Kidney epithelial cell (primary cell): ENCODE measurements around the gene G0S2. TPM values are rescaled to one million over a fixed set of nuclear protein-coding genes. Genes with fewer than 3 reads are reported as not detected.

Experiments
- DNase-seq: peaks from one replicate; pipeline ENCODE4 v3.0.0-alpha.2; 2010; ENCODE audit warnings: low read depth
- H3K27me3 ChIP-seq: 2 replicates; pipeline ENCODE4 v1.6.0; 2011; ENCODE audit warnings: low read length; ENCODE audit not compliant: control insufficient read depth, insufficient read depth
- H3K36me3 ChIP-seq: 2 replicates; pipeline ENCODE4 v1.5.1; 2011; ENCODE audit warnings: low read length; ENCODE audit not compliant: control insufficient read depth, insufficient read depth
- H3K4me3 ChIP-seq: 2 replicates; pipeline ENCODE4 v1.5.1; 2011; ENCODE audit warnings: low read depth, mild to moderate bottlenecking, control low read depth, low read length
- total RNA-seq: library from RNA; depleted of rRNA; stranded (reverse); fragments of >200 nt; gene quantifications from 2 replicates; pipeline ENCODE4 v1.2.3, GENCODE V29; 2015
- TF ChIP-seq, protein P1 (sequence below): IDR thresholded peaks from 2 replicates; pipeline ENCODE4 v1.5.1; 2011; ENCODE audit warnings: mild to moderate bottlenecking, moderate library complexity, low read length, control low read depth, inconsistent platforms; ENCODE audit not compliant: insufficient read depth, poor library complexity, severe bottlenecking

The G0S2 gene
- total RNA-seq, 1 donor from 2014 or later = 164 TPM

DNA sequence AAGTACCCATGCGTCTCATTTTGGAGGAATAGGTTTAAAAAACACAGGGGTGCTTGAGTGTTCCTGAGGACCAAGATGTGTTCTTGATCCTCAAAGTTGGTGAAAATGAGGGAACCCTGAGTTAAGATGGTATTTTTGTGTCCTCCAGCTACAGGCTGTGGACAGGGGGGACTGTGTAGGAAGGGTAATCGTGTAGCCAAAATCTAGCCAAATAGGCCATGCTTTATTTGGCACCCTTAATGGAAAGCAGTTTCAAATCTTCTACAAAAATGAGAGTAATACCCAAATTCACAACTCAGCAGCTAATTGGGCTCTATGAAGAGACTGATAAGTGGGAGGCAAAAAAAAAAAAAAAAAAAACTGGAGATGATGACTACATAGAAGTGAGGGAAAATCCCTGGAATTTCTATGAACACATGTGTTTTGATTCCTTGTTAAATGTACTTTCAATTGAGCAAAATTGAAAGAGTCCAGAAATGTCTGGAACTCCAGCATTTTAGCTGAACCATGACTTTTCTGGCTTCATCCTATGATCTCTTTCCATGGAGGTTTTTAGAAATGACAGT lies 29.9 kb downstream of the G0S2 start:
- TF ChIP-seq, protein P1, sequence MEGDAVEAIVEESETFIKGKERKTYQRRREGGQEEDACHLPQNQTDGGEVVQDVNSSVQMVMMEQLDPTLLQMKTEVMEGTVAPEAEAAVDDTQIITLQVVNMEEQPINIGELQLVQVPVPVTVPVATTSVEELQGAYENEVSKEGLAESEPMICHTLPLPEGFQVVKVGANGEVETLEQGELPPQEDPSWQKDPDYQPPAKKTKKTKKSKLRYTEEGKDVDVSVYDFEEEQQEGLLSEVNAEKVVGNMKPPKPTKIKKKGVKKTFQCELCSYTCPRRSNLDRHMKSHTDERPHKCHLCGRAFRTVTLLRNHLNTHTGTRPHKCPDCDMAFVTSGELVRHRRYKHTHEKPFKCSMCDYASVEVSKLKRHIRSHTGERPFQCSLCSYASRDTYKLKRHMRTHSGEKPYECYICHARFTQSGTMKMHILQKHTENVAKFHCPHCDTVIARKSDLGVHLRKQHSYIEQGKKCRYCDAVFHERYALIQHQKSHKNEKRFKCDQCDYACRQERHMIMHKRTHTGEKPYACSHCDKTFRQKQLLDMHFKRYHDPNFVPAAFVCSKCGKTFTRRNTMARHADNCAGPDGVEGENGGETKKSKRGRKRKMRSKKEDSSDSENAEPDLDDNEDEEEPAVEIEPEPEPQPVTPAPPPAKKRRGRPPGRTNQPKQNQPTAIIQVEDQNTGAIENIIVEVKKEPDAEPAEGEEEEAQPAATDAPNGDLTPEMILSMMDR = no peak
- no peaks in the 10 kb centered on the region for H3K36me3 ChIP-seq
- no peak for DNase-seq
- peaks cover 3% of the 10 kb centered on the region for H3K27me3 ChIP-seq
- no peak overlapping the region for H3K4me3 ChIP-seq

DNA sequence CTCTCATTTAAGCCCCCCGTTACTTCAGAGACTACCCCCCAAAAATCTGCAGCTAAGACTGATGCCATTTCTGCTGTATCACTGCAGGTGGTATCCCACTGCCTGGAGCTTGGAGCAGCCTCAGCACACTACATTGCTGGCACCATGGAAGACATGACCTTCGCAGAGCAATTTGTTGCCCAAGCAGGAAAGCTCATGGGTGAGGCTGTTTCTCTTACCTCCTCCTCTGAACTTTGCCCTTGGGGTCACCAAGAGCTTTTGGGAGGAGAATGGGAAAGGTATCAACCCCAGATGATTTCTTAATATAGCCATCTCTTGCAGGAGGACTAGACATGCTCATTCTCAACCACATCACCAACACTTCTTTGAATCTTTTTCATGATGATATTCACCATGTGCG lies 31.4 kb downstream of the G0S2 start:
- H3K27me3 ChIP-seq = peaks cover 3% of the 10 kb centered on the region
- no peak overlapping the region for H3K4me3 ChIP-seq
- TF ChIP-seq, protein P1 = no peak
- no peaks in the 10 kb centered on the region for H3K36me3 ChIP-seq
- no peak for DNase-seq

DNA sequence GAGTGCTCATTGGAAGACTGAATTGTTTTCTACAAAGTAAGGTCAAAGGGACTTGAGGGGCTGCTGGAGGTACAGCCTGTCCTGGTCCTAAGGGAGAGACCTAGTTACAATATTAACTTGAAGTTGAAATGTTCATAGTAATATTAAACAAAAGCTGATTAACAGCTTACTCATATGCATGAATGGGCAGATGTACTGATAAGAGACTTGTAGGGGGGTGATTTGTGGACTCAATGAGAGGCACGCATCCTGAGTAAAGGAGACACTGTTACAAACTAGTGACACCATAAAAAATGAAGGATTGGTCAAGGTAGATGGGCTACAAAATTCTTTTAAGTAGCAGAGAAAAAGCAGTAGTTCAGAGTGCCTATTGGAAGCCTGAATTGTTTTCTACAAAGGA lies 32.1 kb downstream of the G0S2 start:
- no peak for DNase-seq
- H3K36me3 ChIP-seq = no peaks in the 10 kb centered on the region
- no peak overlapping the region for H3K4me3 ChIP-seq
- peaks cover 3% of the 10 kb centered on the region for H3K27me3 ChIP-seq
- TF ChIP-seq, protein P1 = no peak

DNA sequence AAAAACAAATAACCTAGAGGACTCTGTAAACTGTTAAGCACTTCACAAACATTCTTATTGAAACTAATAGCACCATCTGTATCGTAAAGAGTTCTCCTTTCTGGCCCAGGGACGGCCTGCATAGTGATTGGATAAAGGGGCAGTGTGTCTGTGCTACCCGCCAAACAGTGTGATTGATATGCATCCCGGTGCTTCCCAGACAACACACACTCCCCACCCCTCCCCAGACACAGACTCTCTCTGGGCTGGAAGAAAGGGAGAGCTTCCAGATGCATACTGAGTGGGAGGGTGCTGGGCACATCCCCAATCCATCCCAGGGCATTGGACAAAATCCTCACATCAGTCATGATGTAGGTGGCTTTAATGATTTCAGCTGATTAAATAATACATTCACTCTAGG lies 33.1 kb downstream of the G0S2 start:
- Histone ChIP-seq H3K27me3 (peaks cover 3% of the 10 kb centered on the region), H3K4me3 (no peak overlapping the region), H3K36me3 (no peaks in the 10 kb centered on the region)
- TF ChIP-seq, protein P1 = no peak
- no peak for DNase-seq

DNA sequence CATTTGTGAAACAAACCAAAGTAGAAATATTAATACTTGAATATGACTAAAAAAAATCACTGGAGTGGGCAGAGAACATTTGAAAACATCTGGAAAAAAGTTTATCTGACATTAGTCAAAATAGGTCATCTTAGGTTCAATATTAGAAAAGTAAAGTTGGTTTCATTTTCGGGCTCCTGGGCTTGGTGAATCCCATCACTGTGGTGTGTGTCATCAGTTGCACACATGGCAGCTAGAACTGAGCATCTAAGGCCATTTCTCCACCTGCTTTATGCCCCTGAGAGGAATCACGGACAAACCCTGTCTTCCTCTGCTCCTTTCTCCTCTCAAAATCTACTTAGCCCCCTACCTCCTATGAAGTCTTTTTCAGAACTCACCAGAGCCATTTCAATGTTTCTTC lies 34.9 kb downstream of the G0S2 start:
- DNase-seq = no peak
- TF ChIP-seq, protein P1 = no peak

DNA sequence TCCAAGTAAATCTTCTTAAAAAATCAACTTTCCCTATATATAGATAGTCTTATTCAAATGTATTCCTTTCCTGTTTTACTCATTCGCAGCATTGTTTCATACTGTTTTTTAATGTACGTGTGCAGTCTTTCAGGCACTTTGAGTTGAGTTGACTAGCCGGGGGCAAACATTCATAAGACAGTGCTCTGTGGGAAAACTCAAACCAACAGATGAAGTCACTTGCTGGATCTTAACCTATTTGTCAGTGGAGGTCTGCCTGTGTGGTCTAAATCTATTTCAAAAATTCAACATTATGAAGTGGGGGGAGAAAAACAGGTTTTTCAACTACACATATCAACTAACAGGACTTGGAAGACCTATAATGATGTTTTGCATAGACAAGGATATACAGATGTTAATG lies 35.6 kb downstream of the G0S2 start:
- no peak for DNase-seq
- H3K36me3 ChIP-seq = no peaks in the 10 kb centered on the region
- H3K27me3 ChIP-seq = no peaks in the 10 kb centered on the region
- no peak overlapping the region for H3K4me3 ChIP-seq
- TF ChIP-seq, protein P1 = no peak

More for the DNA sequence above, 34.9 kb downstream of the G0S2 start:
- Histone ChIP-seq H3K36me3 (no peaks in the 10 kb centered on the region), H3K27me3 (no peaks in the 10 kb centered on the region), H3K4me3 (no peak overlapping the region)
